ENCODE measurements around the gene ERCC4.

Gene ERCC4

GRCh38 chr16:13911871-13912270 is 8.1 kb upstream of the ERCC4 start:
- DNase-seq: no peak

- DNase-seq: no peak
These were observed 7.1 kb upstream of the ERCC4 start for GRCh38 chr16:13912891-13913290.

GRCh38 chr16:13913374-13914292 is 6.3 kb upstream of the ERCC4 start:
- DNase-seq: no peak

GRCh38 chr16:13915033-13915635 is 4.8 kb upstream of the ERCC4 start:
- no peak for DNase-seq

DNA sequence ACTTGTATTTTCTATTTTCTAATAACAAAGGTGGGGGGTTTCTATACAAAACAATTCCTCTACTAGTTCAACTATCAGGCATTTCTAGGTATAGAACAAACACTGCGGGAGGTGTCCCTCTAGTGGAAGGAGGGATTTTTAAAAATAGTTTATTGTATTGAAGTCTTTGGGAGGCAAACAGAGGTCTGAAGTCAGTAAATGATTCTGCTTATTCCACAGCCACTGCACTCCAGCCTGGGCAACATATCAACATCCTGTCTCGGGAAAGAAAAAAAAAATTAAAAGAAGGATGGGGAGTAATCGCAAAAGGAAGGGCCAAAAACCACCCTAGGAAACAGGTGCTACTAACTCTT is 648 bp upstream of the ERCC4 start:
- DNase-seq: peak; percentile 63

DNA sequence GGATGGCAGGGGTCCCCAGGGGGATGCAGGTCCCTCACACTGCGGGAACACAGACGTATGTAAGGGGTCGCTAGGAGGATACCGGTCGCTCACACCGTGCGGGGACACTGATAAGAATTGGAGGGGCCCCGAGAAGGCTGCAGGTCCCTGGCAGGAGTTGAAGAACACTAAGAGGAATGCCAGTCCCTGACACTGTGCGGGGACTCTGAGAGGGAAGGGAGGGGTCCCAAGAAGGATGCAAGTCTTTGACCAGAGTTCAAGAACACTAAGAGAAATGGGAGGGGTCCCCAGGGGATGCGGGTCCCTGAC is 510 bp downstream of the ERCC4 start:
- DNase-seq: no peak

DNA sequence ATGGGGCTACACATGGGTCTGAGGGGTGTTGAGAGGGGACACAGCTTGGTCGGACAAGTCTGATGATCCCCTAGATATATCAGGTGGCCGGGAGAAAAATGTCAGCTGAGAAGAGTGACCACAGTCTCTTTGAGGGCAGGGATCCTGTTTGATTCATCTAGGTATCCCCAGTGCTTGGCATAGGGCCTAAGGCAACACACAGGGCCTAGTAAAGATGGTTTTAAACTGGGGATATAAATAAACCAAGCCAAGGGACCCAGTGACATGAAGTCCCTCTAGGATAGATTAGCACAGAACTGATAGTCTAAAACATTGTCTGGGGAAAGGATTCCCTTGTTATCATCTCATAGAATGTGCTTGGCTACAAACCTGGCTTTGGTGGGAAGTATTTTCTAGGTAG is 1.4 kb downstream of the ERCC4 start:
- DNase-seq: no peak

- peak; percentile 18 for DNase-seq
These were observed 3.8 kb downstream of the ERCC4 start for GRCh38 chr16:13923703-13924298.

- DNase-seq: no peak
These were observed 6.5 kb downstream of the ERCC4 start for GRCh38 chr16:13926464-13926863.

DNA sequence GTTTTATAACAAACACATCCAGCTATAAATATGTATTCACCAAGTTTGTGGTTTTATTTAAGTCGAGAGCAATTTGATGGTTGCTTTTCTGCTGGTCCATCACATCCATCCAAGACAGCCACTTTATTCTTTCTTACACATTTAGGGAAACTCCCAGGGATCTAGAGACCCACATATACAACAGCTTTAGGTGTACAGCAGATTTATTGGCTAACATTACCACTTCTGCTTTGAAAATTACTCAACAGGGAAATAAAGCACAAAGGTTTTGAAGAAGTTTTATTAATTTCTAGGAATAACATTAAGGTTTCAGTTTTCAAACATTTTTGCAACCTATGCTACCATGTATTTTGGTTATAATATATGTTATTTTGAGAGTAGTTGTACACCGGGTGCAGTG is 6.9 kb downstream of the ERCC4 start:
- no peak for DNase-seq

DNA sequence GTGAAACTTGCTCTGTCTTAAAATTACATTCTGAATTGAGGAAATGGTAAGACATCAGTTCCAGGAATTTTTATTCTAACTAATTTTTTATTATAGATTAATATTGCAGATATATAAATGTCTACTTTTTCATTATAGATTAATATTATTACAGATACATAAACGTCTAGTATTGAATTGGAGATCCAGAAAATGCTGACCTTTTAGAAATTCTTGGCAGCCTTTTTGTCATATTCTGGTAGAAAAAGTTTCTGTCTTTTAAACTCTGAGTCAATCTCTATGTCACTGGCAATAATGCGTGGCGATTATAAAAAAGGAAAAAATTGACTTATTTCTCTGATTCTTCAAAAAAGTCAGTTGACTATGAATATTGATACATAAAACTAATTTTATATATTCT is 8.7 kb downstream of the ERCC4 start:
- no peak for DNase-seq

DNA sequence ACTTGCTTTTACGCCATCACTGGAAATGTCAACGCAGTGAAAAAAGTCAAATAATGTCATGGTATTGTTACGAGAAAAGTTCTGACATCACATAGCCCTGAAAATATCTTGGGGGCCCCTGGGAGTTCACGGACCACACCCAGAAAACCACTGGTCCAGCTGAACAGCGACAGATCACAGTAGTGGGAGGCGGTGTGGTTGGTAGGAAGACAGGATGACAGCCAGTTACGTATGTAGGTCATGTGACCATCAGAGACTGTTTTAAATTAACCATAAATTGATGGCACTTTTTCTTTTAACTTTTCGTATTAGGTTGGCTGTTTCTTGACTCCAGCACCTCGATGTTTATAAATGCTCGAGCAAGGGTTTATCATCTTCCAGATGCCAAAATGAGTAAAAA is 11.9 kb downstream of the ERCC4 start:
- no peak for DNase-seq

DNA sequence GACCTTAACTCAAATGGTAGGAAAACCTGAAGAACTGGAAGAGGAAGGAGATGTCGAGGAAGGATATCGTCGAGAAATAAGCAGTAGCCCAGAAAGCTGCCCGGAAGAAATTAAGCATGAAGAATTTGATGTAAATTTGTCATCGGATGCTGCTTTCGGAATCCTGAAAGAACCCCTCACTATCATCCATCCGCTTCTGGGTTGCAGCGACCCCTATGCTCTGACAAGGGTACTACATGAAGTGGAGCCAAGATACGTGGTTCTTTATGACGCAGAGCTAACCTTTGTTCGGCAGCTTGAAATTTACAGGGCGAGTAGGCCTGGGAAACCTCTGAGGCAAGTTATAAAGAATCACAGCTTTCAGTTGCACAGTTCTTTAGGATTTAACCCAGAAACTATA is 15.5 kb downstream of the ERCC4 start:
- DNase-seq: no peak

DNA sequence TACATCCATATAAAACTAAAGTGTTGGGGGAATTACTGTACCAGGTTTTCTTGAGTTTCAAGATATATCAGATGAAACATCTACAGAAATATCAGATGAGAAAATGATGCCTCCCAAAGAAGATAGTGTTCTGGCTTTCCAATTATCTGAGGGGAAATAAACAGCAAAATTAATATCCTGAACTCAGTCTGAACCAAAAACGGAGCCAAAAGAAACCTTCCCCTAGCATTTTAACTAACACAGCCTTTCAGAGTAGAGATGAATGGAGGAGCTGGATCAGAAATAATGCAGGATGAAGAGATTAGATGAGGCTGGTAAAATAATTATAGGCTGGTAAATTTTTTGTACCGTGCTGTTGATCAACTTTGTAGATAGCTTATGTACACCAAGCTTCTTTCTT is 16.2 kb downstream of the ERCC4 start:
- DNase-seq: no peak

DNA sequence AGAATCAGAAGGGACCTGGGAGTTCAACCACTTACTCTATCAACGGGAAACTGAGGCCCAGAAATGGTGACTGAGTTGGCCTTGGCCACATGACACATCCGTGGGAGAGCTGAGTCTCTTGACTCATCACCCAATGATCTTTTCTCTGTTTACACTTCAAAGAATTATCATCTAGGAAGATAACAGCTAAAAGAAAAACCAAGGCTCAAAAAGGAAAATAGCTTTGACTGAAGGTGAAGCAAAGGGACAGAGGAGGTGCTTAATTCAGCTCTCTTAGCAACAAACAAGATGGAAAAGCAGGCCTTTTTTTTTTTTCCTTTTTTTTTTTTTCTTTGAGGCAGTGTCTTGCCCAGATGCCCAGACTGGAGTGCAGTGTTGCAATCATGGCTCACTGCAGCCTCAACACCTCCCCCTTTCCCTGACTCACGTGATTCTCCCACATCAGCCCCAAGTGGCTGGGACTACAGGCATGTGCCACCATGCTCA is 16.7 kb downstream of the ERCC4 start:
- DNase-seq: no peak

DNA sequence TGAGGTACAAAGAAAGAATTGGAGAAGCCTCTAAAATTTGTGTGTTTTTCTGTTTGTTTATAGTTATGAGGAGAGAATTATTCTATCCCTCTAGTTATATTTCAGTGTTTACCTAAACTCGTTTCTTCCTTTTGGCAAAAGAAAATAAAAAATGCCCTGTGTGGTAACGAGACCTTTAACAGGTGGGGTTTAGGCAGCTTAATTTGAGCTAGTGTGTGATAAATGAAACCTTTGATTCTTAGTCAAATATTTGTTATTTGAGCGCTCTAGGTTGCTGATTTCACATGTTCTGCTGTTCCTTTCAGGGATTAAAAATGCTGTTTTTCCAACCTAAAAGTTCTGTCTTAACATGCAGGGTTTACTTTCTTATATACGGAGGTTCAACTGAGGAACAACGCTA is 17.5 kb downstream of the ERCC4 start:
- no peak for DNase-seq

DNA sequence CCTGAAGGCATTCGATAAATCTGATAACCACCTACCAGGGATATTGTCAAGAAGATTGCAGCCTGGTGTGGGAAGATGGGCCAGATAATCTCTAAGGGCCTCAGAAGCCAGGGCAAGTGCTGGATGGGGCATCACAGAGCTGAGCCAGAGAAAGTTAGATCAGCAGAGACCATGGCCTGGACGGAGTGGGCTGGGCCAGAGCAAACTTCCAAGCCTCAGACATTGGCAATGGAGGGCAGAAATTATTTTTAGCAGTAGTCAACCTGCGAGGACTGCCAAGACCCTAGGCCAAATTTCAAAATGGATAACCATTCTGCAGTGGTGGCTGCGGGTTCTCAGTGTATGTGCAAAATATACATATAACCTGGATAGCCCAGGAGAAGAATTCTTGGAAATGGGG is 18.5 kb downstream of the ERCC4 start:
- no peak for DNase-seq

DNA sequence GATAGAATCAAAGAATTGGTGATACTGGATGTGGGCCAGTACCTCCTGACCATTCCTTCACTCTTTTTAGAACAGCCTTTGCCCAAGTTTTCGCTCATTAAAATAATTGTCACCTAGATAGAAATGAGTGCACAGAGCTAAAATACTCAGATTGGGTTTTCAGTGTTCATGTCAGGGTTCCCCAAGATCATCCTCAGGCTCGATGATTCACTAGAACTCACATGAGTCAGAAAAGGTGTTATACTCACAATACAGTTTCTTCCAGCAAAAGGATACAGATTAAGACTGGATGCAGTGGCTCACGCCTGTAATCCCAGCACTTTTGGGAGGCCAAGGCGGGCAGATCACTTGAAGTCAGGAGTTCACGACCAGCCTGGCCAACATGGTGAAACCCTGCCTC is 19.9 kb downstream of the ERCC4 start:
- DNase-seq: no peak

GRCh38 chr16:13940397-13940933 is 20.5 kb downstream of the ERCC4 start:
- no peak for DNase-seq

GRCh38 chr16:13944816-13945215 is 24.9 kb downstream of the ERCC4 start:
- DNase-seq: no peak

- DNase-seq: no peak
These were observed 26.0 kb downstream of the ERCC4 start for GRCh38 chr16:13945744-13946485.

DNA sequence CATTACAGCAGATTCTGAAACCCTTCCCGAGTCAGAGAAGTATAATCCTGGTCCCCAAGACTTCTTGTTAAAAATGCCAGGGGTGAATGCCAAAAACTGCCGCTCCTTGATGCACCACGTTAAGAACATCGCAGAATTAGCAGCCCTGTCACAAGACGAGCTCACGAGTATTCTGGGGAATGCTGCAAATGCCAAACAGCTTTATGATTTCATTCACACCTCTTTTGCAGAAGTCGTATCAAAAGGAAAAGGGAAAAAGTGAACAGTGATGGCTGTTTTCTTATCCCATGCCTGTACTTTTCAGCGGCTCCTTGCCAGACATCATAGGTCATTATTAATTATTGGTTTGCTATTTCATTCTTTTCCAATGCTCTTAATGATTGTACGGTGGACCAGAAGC is 28.1 kb downstream of the ERCC4 start:
- no peak for DNase-seq

GRCh38 chr16:13950821-13951547 is 31.0 kb downstream of the ERCC4 start:
- DNase-seq: no peak
